NB4 (cell line): Measurements from ENCODE around the gene NR6A1.
"Not testable (repeated sequence)": the region's sequence is repeated elsewhere in the genome, so short reads cannot be mapped to it uniquely, and the experiment has no call there.

ENCODE experiments used
- DNase-seq: peaks from one replicate; pipeline ENCODE4 v3.0.0; 2010; ENCODE audit warnings: low read depth
- H3K4me3 ChIP-seq: one replicate; pipeline ENCODE4 v1.5.1; 2011; ENCODE audit warnings: mild to moderate bottlenecking, low read depth, low read length, moderate library complexity
- CTCF ChIP-seq: IDR thresholded peaks from one replicate; pipeline ENCODE4 v1.5.1; 2012; ENCODE audit warnings: low read depth, low read length
- MAX ChIP-seq: IDR thresholded peaks from 2 replicates; pipeline ENCODE4 v1.6.1; 2011; ENCODE audit warnings: low read depth, low read length
- MYC ChIP-seq: IDR thresholded peaks from 2 replicates; pipeline ENCODE4 v1.6.1; 2011; ENCODE audit warnings: low read depth, low read length
- POLR2A ChIP-seq: IDR thresholded peaks from 2 replicates; pipeline ENCODE4 v1.6.1; 2011; ENCODE audit warnings: mild to moderate bottlenecking; ENCODE audit not compliant: insufficient read length; ENCODE audit errors: extremely low read depth

NR6A1 gene

GRCh38 chr9:124776618-124776953 lies 5.5 kb upstream of the NR6A1 start:
- H3K4me3 ChIP-seq: no peak overlapping the region
- TF ChIP-seq MYC (no peak), POLR2A (no peak), MAX (no peak), CTCF (no peak)
- DNase-seq: no peak

- no peak overlapping the region for H3K4me3 ChIP-seq
- DNase-seq: peak; percentile 88
- TF ChIP-seq CTCF (peak; percentile 68), POLR2A (no peak), MYC (peak; percentile 18; the same call in 1 of the 2 replicates), MAX (peak; percentile 68; the same call in 1 of the 2 replicates)
Observed at GRCh38 chr9:124774129-124774978, 3.2 kb upstream of the NR6A1 start.

- no peak overlapping the region for H3K4me3 ChIP-seq
- no peak for DNase-seq
- TF ChIP-seq MYC (no peak), CTCF (no peak), MAX (no peak), POLR2A (no peak)
Observed at GRCh38 chr9:124773473-124774128, 2.5 kb upstream of the NR6A1 start.

GRCh38 chr9:124772877-124773276 lies 1.8 kb upstream of the NR6A1 start:
- not testable (repeated sequence) for H3K4me3 ChIP-seq
- peak; percentile 62 for DNase-seq

GRCh38 chr9:124771867-124772679 lies 962 bp upstream of the NR6A1 start:
- DNase-seq: peak; percentile 75
- peak; percentile 68 for TF ChIP-seq CTCF
- no peak for TF ChIP-seq MAX
- TF ChIP-seq MYC: no peak

More at GRCh38 chr9:124771867-124772679, 962 bp upstream of the NR6A1 start:
- peak overlapping the region; percentile 76 for H3K4me3 ChIP-seq
